ENCODE results near the gene TRIM67.

- TF ChIP-seq ARNTL (CRISPR knock-in tag; IDR thresholded peaks at IDR 0.05; ENCODE audit: borderline replicate concordance, low read depth) (no peak), TCF4 (CRISPR knock-in tag; IDR thresholded peaks at IDR 0.05; ENCODE audit: borderline replicate concordance) (no peak), PPARA (CRISPR knock-in tag; IDR thresholded peaks at IDR 0.05; ENCODE audit: borderline replicate concordance) (no peak), ZFP3 (CRISPR knock-in tag; IDR thresholded peaks at IDR 0.05) (no peak), SNAI2 (CRISPR knock-in tag; IDR thresholded peaks at IDR 0.05) (no peak), CSRNP3 (CRISPR knock-in tag; IDR thresholded peaks at IDR 0.05) (no peak), GLIS3 (CRISPR knock-in tag; IDR thresholded peaks at IDR 0.05) (no peak), ISL1 (CRISPR knock-in tag; IDR thresholded peaks at IDR 0.05) (no peak), CREB5 (CRISPR knock-in tag; IDR thresholded peaks at IDR 0.05; ENCODE audit: low read depth) (no peak), POU6F1 (CRISPR knock-in tag; IDR thresholded peaks at IDR 0.05; ENCODE audit: borderline replicate concordance, low read depth) (no peak), RARB (CRISPR knock-in tag; IDR thresholded peaks at IDR 0.05) (no peak), CSDC2 (CRISPR knock-in tag; IDR thresholded peaks at IDR 0.05) (no peak), PATZ1 (CRISPR knock-in tag; IDR thresholded peaks at IDR 0.05; ENCODE audit: borderline replicate concordance) (no peak)
Measured at GRCh38 chr1:231201979-231202633, 40.2 kb downstream of the TRIM67 start.

Measured in SK-N-SH treated with all-trans-retinoic acid at 6 μM for 48 hours (cell line).